GM12878 (cell line): ENCODE data around the gene IL4I1. TPM values are rescaled to one million over a fixed set of nuclear protein-coding genes. Genes with fewer than 3 reads are reported as not detected.

Experiments
- BACH1 ChIP-seq: fragments of 450-650 bp; IDR thresholded peaks from 2 replicates; pipeline ENCODE4 v1.6.1; 2017; ENCODE audit warnings: mild to moderate bottlenecking, borderline replicate concordance
- CHD2 ChIP-seq: IDR thresholded peaks from 2 replicates; pipeline ENCODE4 v1.6.1; 2011; ENCODE audit warnings: low read depth, low read length, improper control_type of control experiment, borderline replicate concordance
- DPF2 ChIP-seq: fragments of 450-650 bp; IDR thresholded peaks from 2 replicates; pipeline ENCODE4 v1.6.1; 2017; ENCODE audit warnings: mild to moderate bottlenecking
- IKZF1 ChIP-seq: fragments of 450-650 bp; conservative IDR thresholded peaks from 2 replicates; pipeline ENCODE4 v1.6.1; 2017; ENCODE audit warnings: antibody characterized with exemption, mild to moderate bottlenecking
- MLLT1 ChIP-seq: fragments of 450-650 bp; IDR thresholded peaks from 2 replicates; pipeline ENCODE4 v1.6.1; 2016; ENCODE audit warnings: mild to moderate bottlenecking
- PBX3 ChIP-seq: IDR thresholded peaks from 2 replicates; pipeline ENCODE4 v1.6.1; 2011; ENCODE audit warnings: mild to moderate bottlenecking, low read depth, low read length, moderate library complexity; ENCODE audit not compliant: insufficient replicate concordance
- ZNF687 ChIP-seq: fragments of 450-650 bp; IDR thresholded peaks from 2 replicates; pipeline ENCODE4 v1.6.1; 2017; ENCODE audit warnings: mild to moderate bottlenecking, moderate library complexity
- polyA plus RNA-seq, 11 experiments: library from polyadenylated mRNA; depleted of rRNA in 4 of 11; unstranded in 6 of 11; stranded (reverse) in 5 of 11; fragments of >200 nt; fragmentation: Nextera tagmentation in 4 of 11; fragmentation: Illumina TruSeq in 1 of 11; extraction: Ambion mirVana in 4 of 11; extraction: Trizol in 1 of 11; gene quantifications; 1 replicate in 1 of 11; 2 replicates in 10 of 11; pipeline versions ENCODE4 v1.2.1 to v1.2.3, GENCODE V29; 2011 to 2016; ENCODE audit warnings: inconsistent platforms in 2 of 11, missing spikeins in 2 of 11, low read depth in 1 of 11
- total RNA-seq, 4 experiments: library from RNA; depleted of rRNA in 3 of 4; stranded (reverse); fragments of >200 nt in 3 of 4; fragmentation: Illumina TruSeq in 1 of 4; extraction: Trizol in 1 of 4; gene quantifications; 2 replicates each; pipeline versions ENCODE4 v1.2.1 to v1.2.3, GENCODE V29; 2013 to 2021

Gene IL4I1
- total and polyA plus RNA-seq, 10 of the 15 experiments (the other 5 are each of a cell fraction or from before 2014, with no cell fraction given): 0.62 to 83.8 (median 42.8) TPM

- TF ChIP-seq CHD2 (peak; percentile 28; the same call in 1 of the 2 replicates), DPF2 (peak; percentile 32; the same call in 1 of the 2 replicates), BACH1 (peak; percentile 84), MLLT1 (peak; percentile 75), ZNF687 (peak; percentile 86), IKZF1 (peak; percentile 69), PBX3 (no peak)
These were observed 8.8 kb downstream of the IL4I1 start (continued) for GRCh38 chr19:49887665-49888509.
